ENCODE data around the gene TGFBR1.

The TGFBR1 gene

GRCh38 chr9:99104459-99105151, at the start of gene TGFBR1:
Gene TGFBR1 (plus strand): TSS chr9:99105113. CDS start chr9:99105206, 93 bp downstream.
- peak within 1 kb of the TSS; percentile 59 to 81 (median 80) for H3K27ac Mint-ChIP-seq
- no peak for TF ChIP-seq CTCF (IDR thresholded peaks at IDR 0.05; ENCODE audit: unreplicated experiment in 3 of 3)
- H3K4me1 Mint-ChIP-seq: peaks cover 54% of the 10 kb centered on the region
- no peaks in the 10 kb centered on the region for H3K36me3 Mint-ChIP-seq (ENCODE audit: low read depth)
- no peaks in the 10 kb centered on the region for H3K27me3 Mint-ChIP-seq (ENCODE audit: low read depth)
- H3K4me3 Mint-ChIP-seq: peak within 1 kb of the TSS; percentile 86 to 89 (median 88)
- H3K9me3 Mint-ChIP-seq: no peaks in the 10 kb centered on the region

DNA sequence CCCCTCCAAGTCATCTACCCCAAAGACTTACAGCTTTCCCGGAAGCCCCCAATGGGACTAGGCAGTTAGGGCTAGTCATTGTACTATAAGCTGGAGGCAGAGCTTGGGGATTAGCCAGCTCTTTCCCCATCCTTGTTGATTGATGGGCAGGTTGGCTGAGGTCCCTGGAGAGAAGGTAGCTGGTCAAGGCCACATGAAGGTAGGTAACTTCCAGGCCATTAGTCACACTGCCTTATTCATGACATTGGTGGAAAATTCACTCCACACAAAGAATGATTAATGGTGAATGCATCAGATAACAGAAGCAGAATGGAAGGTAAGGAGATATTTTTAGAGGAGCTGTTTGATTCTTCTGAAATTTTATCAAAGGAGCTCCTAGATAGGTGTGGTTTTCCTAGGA, 49.5 kb upstream of the TGFBR1 start:
- TF ChIP-seq CTCF (IDR thresholded peaks at IDR 0.05; ENCODE audit: unreplicated experiment in 3 of 3): no peak
- Mint-ChIP-seq H3K27me3 (ENCODE audit: low read depth) (peaks cover 5% of the 10 kb centered on the region), H3K9me3 (no peaks in the 10 kb centered on the region), H3K4me3 (no peak overlapping the region), H3K4me1 (peaks cover 13% of the 10 kb centered on the region), H3K27ac (no peak overlapping the region), H3K36me3 (ENCODE audit: low read depth) (no peaks in the 10 kb centered on the region)

- no peaks in the 10 kb centered on the region for H3K9me3 Mint-ChIP-seq
- H3K27ac Mint-ChIP-seq: no peak overlapping the region
- no peak overlapping the region for H3K4me3 Mint-ChIP-seq
- peaks cover 17% of the 10 kb centered on the region for H3K4me1 Mint-ChIP-seq
- peaks cover 5% of the 10 kb centered on the region for H3K27me3 Mint-ChIP-seq (ENCODE audit: low read depth)
- no peaks in the 10 kb centered on the region for H3K36me3 Mint-ChIP-seq (ENCODE audit: low read depth)
- no peak for TF ChIP-seq CTCF (IDR thresholded peaks at IDR 0.05; ENCODE audit: unreplicated experiment in 3 of 3)
These were observed 48.7 kb upstream of the TGFBR1 start for GRCh38 chr9:99056186-99056585.

- Mint-ChIP-seq H3K27me3 (ENCODE audit: low read depth) (peaks cover 5% of the 10 kb centered on the region), H3K9me3 (no peaks in the 10 kb centered on the region), H3K36me3 (ENCODE audit: low read depth) (no peaks in the 10 kb centered on the region), H3K4me1 (peaks cover 12% of the 10 kb centered on the region), H3K4me3 (no peak overlapping the region), H3K27ac (no peak overlapping the region)
- no peak for TF ChIP-seq CTCF (IDR thresholded peaks at IDR 0.05; ENCODE audit: unreplicated experiment in 3 of 3)
These were observed 47.8 kb upstream of the TGFBR1 start for GRCh38 chr9:99056886-99057664.

GRCh38 chr9:99057665-99058625, 47.0 kb upstream of the TGFBR1 start:
- H3K36me3 Mint-ChIP-seq (ENCODE audit: low read depth): no peaks in the 10 kb centered on the region
- H3K27me3 Mint-ChIP-seq (ENCODE audit: low read depth): peaks cover 5% of the 10 kb centered on the region
- no peak overlapping the region for H3K4me3 Mint-ChIP-seq
- no peak overlapping the region for H3K27ac Mint-ChIP-seq
- no peaks in the 10 kb centered on the region for H3K9me3 Mint-ChIP-seq
- no peak for TF ChIP-seq CTCF (IDR thresholded peaks at IDR 0.05; ENCODE audit: unreplicated experiment in 3 of 3)
- H3K4me1 Mint-ChIP-seq: peaks cover 14% of the 10 kb centered on the region
